RPMI7951 (cell line): ENCODE data around the gene STXBP2. TPM values are rescaled to one million over a fixed set of nuclear protein-coding genes. Genes with fewer than 3 reads are reported as not detected.
"Not testable (repeated sequence)": the region's sequence is repeated elsewhere in the genome, so short reads cannot be mapped to it uniquely, and the experiment has no call there.

Experiments used
- DNase-seq: peaks from one replicate; pipeline ENCODE4 v3.0.0-alpha.2; 2012; ENCODE audit warnings: low read depth
- total RNA-seq: library from RNA; depleted of rRNA; stranded (reverse); fragments of >200 nt; shearing (Covaris generic); gene quantifications from 2 replicates; pipeline ENCODE4 v1.2.3, GENCODE V29; 2014

The STXBP2 gene
- total RNA-seq, 1 experiment from 2014 or later = 1.3 TPM

DNA sequence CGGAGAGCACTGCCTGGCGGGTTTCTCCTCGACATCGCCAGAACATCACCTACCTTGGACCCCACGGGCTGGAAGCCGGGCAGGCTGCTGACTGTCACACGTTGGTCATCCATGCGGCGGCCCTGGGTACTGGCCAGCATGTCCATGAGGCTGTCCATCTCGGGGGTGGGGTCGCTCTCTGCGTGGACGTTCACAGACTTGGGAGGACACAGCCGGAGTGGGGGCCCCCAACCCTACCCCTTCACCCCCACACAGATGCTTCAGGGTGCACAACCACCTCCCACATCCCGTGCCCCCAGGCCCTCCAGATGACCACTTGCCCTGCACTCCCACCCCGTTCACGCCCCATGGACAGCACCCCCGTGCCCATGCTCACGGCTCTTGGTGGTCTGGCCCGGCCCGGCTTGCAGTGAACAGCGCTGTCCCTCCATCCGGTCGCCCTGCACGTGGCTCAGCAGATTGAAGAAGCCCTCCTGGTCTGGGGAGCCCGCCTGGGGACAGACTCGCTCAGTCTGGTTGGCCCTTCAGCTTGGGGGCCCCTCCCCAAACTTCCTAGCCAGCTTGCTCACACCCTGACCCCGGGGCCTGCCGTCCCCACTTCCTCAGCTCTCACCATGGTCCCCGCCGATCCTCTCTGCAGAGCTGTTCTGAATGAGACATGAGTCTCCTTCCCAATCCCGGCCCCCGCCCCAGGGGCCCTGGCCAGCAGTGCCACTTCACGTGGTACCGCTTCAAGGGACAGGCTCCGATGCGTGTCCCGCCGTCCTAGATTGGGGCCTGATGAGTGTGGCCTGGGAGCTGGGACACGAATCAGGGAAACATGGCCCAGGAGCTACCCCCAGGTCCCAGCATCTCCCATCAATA is 4.3 kb upstream of the STXBP2 start:
- DNase-seq = no peak

GRCh38 chr19:7633698-7634097 is 3.2 kb upstream of the STXBP2 start, which contains the start of gene PCP2:
TSS of gene PCP2 (minus strand) at chr19:7633719. CDS start at chr19:7633457, 262 bp downstream.
- DNase-seq = no peak

DNA sequence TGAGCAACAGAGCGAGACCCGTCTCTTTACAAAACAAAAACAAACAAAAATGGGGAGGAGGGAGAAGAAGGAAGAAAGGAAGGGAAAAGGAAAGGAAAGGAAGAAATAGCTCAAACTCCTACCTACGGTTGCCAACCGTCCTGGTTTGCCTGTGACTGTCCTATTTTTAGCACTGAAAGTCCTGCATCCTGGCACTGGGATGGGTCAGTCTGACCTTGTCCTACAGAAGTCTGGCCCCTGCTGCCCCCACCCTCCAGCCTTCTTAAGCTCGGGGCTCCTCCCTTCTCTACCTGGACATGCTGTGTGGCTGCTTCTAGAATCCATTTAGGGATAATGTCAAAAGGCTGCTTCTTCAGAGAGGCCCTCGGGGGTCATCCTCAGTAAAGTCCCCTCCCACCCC is 1.2 kb upstream of the STXBP2 start:
- DNase-seq = no peak

GRCh38 chr19:7636317-7636690 is 606 bp upstream of the STXBP2 start:
- DNase-seq = no peak

- DNase-seq = no peak
Observed at GRCh38 chr19:7637374-7638256, 705 bp downstream of the STXBP2 start.

GRCh38 chr19:7638802-7639465 is 2.0 kb downstream of the STXBP2 start:
- no peak for DNase-seq

GRCh38 chr19:7639863-7640348 is 3.0 kb downstream of the STXBP2 start:
- DNase-seq = no peak

GRCh38 chr19:7640803-7641202 is 3.9 kb downstream of the STXBP2 start:
- no peak for DNase-seq

DNA sequence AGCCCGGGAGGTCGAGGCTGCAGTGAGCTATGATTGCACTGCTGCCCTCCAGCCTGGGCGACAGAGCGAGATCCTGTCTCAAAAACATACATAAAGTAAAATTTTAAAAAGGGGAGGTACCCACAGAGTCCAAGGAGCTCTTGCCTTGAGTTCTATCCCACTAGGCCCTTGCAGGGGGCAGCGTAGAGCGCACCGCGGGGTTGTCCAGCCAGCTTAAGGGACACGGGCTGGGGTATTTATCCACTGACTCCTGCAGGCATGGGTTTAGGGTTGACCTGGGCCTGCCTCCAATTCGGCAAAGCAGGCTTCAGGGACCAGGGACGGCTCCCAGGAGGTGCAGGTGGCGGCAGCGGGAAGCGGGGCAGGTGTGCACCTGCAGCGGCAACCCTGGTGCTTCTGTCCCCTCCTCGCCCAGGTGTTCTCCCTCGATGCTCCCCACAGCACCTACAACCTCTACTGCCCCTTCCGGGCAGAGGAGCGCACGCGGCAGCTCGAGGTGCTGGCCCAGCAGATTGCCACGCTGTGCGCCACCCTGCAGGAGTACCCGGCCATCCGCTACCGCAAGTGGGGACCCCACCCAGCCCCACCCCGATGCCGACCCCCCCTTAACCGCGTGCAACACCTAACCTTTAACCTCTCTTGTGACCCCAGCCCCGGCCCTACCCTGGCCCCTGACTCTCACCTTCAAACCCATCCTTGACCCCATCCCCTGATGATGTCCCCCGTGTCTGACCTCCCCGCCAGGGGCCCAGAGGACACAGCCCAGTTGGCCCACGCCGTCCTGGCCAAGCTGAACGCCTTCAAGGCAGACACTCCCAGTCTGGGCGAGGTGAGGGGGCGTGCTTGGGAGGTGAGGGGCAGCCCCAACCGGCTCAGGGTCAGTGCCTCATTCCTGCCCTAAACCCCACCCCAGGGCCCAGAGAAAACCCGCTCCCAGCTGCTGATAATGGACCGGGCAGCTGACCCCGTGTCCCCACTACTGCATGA is 4.7 kb downstream of the STXBP2 start:
- DNase-seq = no peak

DNA sequence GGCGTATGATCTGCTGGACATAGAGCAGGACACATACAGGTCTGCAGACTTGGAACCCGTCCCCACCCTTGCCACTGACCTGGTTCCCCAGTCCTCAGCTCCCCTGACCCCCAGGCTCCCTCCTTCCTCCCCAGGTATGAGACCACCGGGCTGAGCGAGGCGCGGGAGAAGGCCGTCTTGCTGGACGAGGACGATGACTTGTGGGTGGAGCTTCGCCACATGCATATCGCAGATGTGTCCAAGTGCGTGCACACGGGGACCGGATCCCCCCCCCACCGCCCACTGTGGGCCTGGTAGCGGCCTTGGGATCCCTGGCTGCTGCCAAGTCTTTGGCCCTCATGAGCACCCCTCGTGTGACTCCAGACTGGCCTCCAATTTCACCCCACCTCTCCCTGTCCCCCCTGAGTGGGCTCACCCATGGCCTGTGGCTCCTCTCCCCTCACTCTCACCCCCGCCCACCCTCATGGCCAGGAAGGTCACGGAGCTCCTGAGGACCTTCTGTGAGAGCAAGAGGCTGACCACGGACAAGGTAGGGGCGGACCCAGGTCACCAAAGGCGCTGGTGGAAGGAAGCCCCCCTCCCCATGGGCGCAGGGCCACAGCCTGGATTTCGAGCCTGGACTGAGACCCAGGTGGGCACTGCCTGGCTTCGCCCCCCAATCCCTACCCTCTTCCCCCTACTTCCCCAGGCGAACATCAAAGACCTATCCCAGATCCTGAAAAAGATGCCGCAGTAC is 5.6 kb downstream of the STXBP2 start:
- DNase-seq = no peak

GRCh38 chr19:7643031-7643415 is 6.1 kb downstream of the STXBP2 start:
- DNase-seq = no peak

DNA sequence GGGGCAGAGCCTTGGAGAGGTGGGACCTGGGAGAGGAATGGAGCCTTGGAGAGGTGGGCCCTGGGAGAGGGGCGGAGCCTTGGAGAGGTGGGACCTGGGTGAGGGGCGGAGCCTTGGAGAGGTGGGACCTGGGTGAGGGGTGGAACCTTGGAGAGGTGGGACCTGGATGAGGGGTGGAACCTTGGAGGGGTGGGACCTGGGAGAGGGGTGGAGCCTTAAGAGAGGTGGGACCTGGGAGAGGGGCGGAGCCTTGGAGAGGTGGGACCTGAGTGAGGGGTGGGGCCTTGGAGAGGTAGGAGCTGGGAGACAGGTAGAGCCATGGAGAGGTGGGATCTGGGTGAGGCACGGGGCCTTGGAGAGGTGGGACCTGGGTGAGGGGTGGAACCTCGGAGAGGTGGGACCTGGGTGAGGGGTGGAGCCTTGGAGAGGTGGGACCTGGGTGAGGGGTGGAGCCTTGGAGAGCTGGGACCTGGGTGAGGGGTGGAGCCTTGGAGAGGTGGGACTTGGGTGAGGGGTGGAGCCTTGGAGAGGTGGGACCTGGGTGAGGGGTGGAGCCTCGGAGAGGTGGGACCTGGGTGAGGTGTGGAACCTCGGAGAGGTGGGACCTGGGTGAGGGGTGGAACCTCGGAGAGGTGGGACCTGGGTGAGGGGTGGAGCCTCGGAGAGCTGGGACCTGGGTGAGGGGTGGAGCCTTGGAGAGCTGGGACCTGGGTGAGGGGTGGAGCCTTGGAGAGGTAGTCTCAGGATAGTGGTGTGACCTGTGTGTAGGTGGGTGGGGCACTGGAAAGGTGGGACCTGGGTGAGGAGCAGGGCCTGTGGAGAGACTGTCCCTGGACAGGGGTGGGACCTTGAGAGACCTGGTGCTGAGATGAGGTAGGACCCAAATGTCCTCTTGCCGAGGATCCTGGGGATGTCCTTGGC is 7.0 kb downstream of the STXBP2 start:
- DNase-seq = not testable (repeated sequence)

GRCh38 chr19:7644550-7644877 is 7.6 kb downstream of the STXBP2 start:
- DNase-seq = no peak

DNA sequence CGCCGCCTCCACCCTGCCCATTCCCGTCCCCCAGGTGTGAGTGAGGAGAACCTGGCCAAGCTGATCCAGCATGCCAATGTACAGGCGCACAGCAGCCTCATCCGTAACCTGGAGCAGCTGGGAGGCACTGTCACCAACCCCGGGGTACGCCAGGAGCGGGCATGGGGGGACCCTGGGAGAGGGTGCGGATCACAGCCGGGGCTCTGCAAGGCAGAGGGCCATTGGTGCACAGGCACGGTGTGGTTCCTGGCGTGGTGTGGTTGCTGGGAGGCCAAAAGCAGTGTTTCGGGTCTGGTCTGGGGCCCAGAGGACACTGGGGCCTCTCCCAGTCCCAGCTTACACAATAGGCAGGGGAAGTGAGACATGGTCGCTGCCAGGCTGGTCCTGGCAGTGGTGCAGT is 8.3 kb downstream of the STXBP2 start:
- DNase-seq = no peak

GRCh38 chr19:7645656-7646425 is 8.9 kb downstream of the STXBP2 start:
- DNase-seq = no peak

GRCh38 chr19:7646426-7646700 is 9.5 kb downstream of the STXBP2 start:
- no peak for DNase-seq

GRCh38 chr19:7647156-7647555 is 10.2 kb downstream of the STXBP2 start:
- DNase-seq = no peak

GRCh38 chr19:7648265-7649014 is 11.5 kb downstream of the STXBP2 start:
- DNase-seq = no peak
